Measurements from ENCODE around the gene MLF2.

The MLF2 gene

DNA sequence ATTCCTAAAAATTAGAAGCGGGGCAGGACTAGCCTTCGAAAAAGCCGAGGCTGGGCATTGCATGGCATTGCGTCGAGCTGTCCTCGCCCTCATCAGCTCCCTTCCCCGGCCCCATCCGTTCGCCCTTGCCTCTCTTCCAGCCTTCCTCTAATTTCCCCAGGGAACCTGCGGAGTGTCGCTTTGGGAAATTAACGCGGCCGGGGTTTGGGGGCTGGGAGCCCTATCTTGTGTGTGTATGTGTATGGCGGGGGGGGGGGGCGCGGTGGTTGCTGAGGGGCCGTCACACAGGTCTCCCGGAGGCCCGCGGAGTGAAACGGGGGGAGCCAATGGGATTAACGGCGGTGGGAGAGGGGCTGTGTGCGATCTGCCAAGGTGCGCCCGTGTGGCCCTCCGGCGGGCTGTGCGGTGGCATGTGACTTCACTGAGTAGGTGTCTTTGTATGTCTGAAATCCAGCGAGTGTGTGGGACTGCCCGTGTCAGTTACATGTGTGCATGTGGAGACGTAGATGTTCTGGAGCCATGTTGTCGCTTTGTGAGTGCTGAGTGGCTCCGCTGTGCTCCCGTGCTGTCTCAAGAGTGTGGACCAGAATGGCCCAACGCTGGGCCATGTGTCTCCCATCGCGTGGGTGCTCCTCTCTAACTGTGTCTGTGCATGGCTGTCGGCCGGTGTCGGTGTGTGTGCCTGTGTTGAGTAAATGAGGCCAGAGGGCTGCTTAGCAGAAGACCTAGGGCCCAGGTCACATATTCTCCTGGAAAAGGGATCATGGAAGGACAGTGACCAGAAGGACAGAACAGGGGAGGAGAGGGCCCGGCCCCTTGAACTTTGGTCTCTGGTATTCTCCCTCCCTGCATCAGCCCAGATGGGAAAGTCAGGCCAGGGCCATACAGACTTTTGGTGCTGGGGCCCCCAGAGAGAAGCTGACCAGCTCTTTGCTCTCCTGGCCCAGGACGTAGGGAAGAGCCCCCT is 14.7 kb upstream of the MLF2 start:
- H3K27me3 Mint-ChIP-seq (ENCODE audit: low read depth, poor library complexity) = peaks cover 4% of the 10 kb centered on the region
- TF ChIP-seq, protein P1, sequence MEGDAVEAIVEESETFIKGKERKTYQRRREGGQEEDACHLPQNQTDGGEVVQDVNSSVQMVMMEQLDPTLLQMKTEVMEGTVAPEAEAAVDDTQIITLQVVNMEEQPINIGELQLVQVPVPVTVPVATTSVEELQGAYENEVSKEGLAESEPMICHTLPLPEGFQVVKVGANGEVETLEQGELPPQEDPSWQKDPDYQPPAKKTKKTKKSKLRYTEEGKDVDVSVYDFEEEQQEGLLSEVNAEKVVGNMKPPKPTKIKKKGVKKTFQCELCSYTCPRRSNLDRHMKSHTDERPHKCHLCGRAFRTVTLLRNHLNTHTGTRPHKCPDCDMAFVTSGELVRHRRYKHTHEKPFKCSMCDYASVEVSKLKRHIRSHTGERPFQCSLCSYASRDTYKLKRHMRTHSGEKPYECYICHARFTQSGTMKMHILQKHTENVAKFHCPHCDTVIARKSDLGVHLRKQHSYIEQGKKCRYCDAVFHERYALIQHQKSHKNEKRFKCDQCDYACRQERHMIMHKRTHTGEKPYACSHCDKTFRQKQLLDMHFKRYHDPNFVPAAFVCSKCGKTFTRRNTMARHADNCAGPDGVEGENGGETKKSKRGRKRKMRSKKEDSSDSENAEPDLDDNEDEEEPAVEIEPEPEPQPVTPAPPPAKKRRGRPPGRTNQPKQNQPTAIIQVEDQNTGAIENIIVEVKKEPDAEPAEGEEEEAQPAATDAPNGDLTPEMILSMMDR (IDR thresholded peaks at IDR 0.05) = no peak
- no peaks in the 10 kb centered on the region for H3K9me3 Mint-ChIP-seq
- H3K27ac Mint-ChIP-seq = peak overlapping the region; percentile 98
- H3K36me3 Mint-ChIP-seq (ENCODE audit: low read depth) = peaks cover 13% of the 10 kb centered on the region
- DNase-seq = peak; percentile 34
- H3K4me3 Mint-ChIP-seq = peak overlapping the region; percentile 97
- peaks cover 80% of the 10 kb centered on the region for H3K4me1 Mint-ChIP-seq

DNA sequence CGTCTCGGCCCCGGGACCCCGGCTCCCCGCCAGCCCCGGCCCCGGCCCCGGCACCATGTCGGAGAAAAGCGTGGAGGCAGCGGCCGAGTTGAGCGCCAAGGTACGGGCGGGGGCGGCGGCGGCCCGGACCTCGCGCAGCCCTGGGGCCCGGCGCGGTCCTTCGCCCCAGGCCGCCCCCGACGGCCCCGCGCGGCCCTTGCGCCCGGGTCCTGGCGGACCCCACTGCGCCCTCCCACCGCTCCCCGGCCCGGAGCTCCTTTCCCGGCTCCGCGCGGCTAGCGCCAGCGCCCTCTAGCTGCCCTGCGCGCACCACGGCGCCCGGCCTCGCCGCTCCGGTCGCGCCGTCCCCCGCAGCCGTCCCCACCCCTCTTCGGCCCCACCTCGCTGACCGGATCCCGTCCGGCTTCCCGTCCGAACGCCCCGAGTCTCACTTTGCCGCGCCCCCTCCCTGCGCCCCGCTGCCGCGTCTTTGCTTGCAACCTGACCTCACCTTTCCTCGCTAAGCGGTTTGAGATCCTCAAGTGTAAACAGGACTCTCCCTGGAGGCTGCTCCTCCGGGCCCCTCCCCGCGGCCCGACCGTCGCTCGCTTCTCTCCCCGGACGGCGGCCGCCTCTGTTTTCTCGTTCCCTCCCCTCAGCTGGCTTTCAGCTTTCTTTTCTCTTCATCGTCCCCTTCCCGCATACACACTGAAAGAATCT is 13.9 kb upstream of the MLF2 start:
- Mint-ChIP-seq H3K27me3 (ENCODE audit: low read depth, poor library complexity) (peaks cover under 1% of the 10 kb centered on the region), H3K27ac (peak overlapping the region; percentile 98), H3K4me1 (peaks cover 80% of the 10 kb centered on the region), H3K4me3 (peak overlapping the region; percentile 97), H3K9me3 (no peaks in the 10 kb centered on the region), H3K36me3 (ENCODE audit: low read depth) (peaks cover 11% of the 10 kb centered on the region)
- DNase-seq = peak; percentile 84
- TF ChIP-seq, protein P1 (IDR thresholded peaks at IDR 0.05) = peak; percentile 23

DNA sequence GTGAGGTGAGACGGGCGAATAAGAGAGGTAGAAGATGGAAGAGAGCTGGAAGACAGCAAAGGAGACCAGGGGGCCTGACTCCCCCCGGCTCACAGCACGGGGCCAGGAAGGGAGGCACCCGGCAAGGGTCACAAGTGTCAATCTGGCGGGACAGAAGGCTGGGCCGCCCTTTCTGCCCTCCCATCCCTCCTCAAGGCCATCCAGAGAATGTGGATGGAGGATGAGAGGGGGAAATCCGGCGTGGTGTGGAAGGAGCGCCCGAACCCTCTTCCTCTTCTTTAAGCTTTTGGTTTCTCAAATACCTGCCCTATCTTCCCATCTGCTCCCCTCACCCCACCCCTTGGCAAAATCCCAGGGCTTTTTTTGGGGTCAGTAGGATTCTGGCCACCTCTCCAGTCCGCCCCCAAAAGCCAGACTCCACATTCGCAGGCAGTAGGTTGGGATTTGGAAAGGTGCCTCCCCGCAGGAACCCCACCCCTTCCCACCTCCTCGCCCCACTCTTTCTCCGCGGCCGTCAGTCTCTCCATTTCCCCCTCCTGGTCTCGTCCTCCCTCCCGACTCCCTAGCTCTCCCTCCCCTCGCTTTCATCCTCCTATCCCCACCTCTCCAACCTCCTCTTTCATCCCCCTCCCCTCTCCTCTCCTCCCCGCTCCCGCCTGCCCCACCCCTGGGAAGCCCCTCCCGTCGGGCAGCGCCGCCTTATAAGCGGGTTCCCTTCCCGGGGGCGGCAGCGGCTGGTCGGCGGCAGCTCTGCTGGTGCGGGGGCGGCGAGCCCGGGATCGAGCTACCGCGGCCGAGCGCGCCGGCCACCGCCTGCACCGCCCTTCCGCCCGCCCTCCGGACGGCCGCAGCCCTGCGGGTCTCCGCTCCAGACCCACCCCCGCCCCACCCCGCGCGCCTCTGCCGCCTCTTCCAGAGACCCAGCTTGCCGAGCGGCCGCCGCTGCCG is 13.0 kb upstream of the MLF2 start, which contains the start of gene PTMS:
Gene PTMS (plus strand): TSS at position 730 of the 948 bp plus-strand sequence. CDS start 343 bp downstream, outside the sequence.
- DNase-seq = peak; percentile 81
- Mint-ChIP-seq H3K9me3 (no peaks in the 10 kb centered on the region), H3K27me3 (ENCODE audit: low read depth, poor library complexity) (no peaks in the 10 kb centered on the region), H3K4me1 (peaks cover 79% of the 10 kb centered on the region), H3K27ac (peak within 1 kb of the TSS; percentile 98), H3K4me3 (peak within 1 kb of the TSS; percentile 97), H3K36me3 (ENCODE audit: low read depth) (peaks cover 2% of the 10 kb centered on the region)
- TF ChIP-seq, protein P1 (IDR thresholded peaks at IDR 0.05) = no peak

DNA sequence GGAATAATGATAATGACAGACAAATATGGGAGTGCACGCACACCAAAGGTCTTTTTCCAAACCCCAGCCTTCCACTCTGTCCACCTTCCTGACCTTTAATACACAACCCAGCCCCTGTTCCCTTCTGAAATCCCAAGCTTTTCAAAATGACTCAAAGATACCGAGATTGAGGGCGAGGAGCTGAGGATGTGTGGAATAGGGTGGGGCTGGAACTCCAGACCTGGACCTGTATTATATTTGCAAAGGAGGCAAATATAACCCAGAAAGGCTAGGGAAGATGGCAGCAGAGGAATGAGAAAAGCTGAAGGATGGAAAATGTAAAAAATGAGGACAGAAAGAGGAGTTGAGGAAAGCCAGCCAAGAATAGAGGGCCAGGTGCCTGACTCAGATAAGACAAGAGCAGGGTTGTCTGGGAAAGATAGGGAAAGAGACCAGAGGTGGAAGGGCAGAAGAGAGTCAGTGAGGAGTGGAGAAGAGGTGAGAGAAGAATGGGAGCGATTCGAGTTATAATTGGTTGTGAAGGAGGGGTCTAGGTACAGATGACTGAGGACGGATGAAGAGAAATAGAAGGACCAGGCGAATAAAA is 12.2 kb upstream of the MLF2 start:
- DNase-seq = no peak
- Mint-ChIP-seq H3K27me3 (ENCODE audit: low read depth, poor library complexity) (no peaks in the 10 kb centered on the region), H3K4me1 (peaks cover 74% of the 10 kb centered on the region), H3K27ac (peak overlapping the region; percentile 97), H3K4me3 (peak overlapping the region; percentile 86), H3K9me3 (no peaks in the 10 kb centered on the region), H3K36me3 (ENCODE audit: low read depth) (no peaks in the 10 kb centered on the region)
- TF ChIP-seq, protein P1 (IDR thresholded peaks at IDR 0.05) = no peak
